Spleen (tissue), 11 donors: ENCODE data around the gene WDR54. TPM values are rescaled to one million over a fixed set of nuclear protein-coding genes. Genes with fewer than 3 reads are reported as not detected.
"Not testable (repeated sequence)": the region's sequence is repeated elsewhere in the genome, so short reads cannot be mapped to it uniquely, and the experiment has no call there.

Experiments
- DNase-seq: peaks from one replicate; pipeline ENCODE4 v3.0.0-alpha.2; 2020
- H3K27ac ChIP-seq, 8 donors: fragments of 200-600 bp; sonication (generic) in 7 of 8; 1 replicate in 4 of 8; 2 replicates in 4 of 8; pipeline versions ENCODE4 v1.5.0 to v1.8.0; 2016 to 2021; ENCODE audit warnings: inconsistent platforms in 4 of 8, mild to moderate bottlenecking in 4 of 8, moderate library complexity in 1 of 8
- H3K27me3 ChIP-seq, 7 donors: fragments of 200-600 bp; sonication (generic) in 6 of 7; replicated peaks in 1 of 7; 1 replicate in 4 of 7; 2 replicates in 3 of 7; pipeline versions ENCODE4 v1.5.0 to v1.8.0; 2016 to 2021; ENCODE audit warnings: inconsistent platforms in 3 of 7, mild to moderate bottlenecking in 1 of 7
- H3K36me3 ChIP-seq, 6 donors: fragments of 200-600 bp; sonication (generic) in 5 of 6; 1 replicate in 4 of 6; 2 replicates in 2 of 6; pipeline versions ENCODE4 v1.5.0 to v1.8.0; 2016 to 2021; ENCODE audit warnings: inconsistent platforms in 2 of 6
- H3K4me1 ChIP-seq, 6 donors: fragments of 200-600 bp; sonication (generic) in 5 of 6; 1 replicate in 3 of 6; 2 replicates in 3 of 6; pipeline versions ENCODE4 v1.5.0 to v1.8.0; 2016 to 2021; ENCODE audit warnings: inconsistent platforms in 3 of 6
- H3K4me3 ChIP-seq, 8 donors: fragments of 200-600 bp; sonication (generic) in 7 of 8; 1 replicate in 4 of 8; 2 replicates in 4 of 8; pipeline versions ENCODE4 v1.5.0 to v1.8.0; 2016 to 2021; ENCODE audit warnings: inconsistent platforms in 4 of 8, mild to moderate bottlenecking in 4 of 8, moderate library complexity in 2 of 8
- H3K9me3 ChIP-seq, 8 donors: fragments of 200-600 bp; sonication (generic) in 7 of 8; 1 replicate in 4 of 8; 2 replicates in 4 of 8; pipeline versions ENCODE4 v1.5.0 to v1.8.0; 2016 to 2021; ENCODE audit warnings: inconsistent platforms in 4 of 8
- CTCF ChIP-seq, 11 experiments: fragments of 200-600 bp in 7 of 11; fragments of 450-650 bp in 4 of 11; sonication (generic) in 4 of 11; IDR thresholded peaks in 8 of 11; conservative IDR thresholded peaks in 3 of 11; 1 replicate in 7 of 11; 2 replicates in 4 of 11; pipeline versions ENCODE4 v1.4.0 to v1.8.0; 2016 to 2021; ENCODE audit warnings: antibody characterized with exemption in 11 of 11, inconsistent platforms in 4 of 11, mild to moderate bottlenecking in 1 of 11
- POLR2A ChIP-seq, 3 donors: fragments of 450-650 bp; IDR thresholded peaks; one replicate each; pipeline ENCODE4 v1.5.1; 2017; ENCODE audit warnings: antibody characterized with exemption in 3 of 3, mild to moderate bottlenecking in 1 of 3
- POLR2AphosphoS5 ChIP-seq, 3 donors: sonication (generic); formaldehyde crosslinking; IDR thresholded peaks; one replicate each; pipeline ENCODE4 v1.5.1; 2017; ENCODE audit warnings: antibody characterized with exemption in 3 of 3
- WGBS, 5 donors: extraction: QIAGEN DNeasy Blood & Tissue Kit in 3 of 5; methylation state at CpG; one replicate each; pipeline versions ENCODE4 v1.1.5 to v1.1.7; 2013 to 2018; 5-methylcytosine and 5-hydroxymethylcytosine counted together
- intact Hi-C: fragments of 100-400 bp; cut with DNase I; formaldehyde crosslinking; loops from one replicate; pipeline ENCODE4 v1.15.0; 2023; ENCODE audit warnings: low total_unique reads
- polyA plus RNA-seq, 3 donors: library from polyadenylated mRNA; stranded (reverse); fragments of 200-250 nt; gene quantifications; one replicate each; pipeline ENCODE4 v1.2.1, GENCODE V29; 2013
- total RNA-seq, 7 donors: library from RNA; depleted of rRNA in 3 of 7; stranded (reverse); fragments of >200 nt in 3 of 7; fragmentation: NEBNext Ultra II Directional in 4 of 7; extraction: Animal tissue kit (Norgen Biotek cat#: 25700) in 4 of 7; gene quantifications; one replicate each; pipeline versions ENCODE4 v1.1.0 to v1.2.1, GENCODE V29; 2016 to 2021
- donor health status: healthy with polysubstance abuse.
- donor health status: DM: no; HTN: no; CAD: no; lungs with moderate emphysema.
- donor health status: DM: no; HTN: no; CAD: no.
- donor health status: Bipolar disorder and iron deficiency.
- donor health status: healthy.
- donor health status: DM: no; HTN: no; CAD: no.
- donor health status: DM: yes; HTN: yes; CAD: no.

The WDR54 gene
- total and polyA plus RNA-seq, 10 donors = 15.1 to 26.0 (median 21.0) TPM

- Histone ChIP-seq H3K9me3 (no peaks in the 10 kb centered on the region), H3K4me1 (peaks cover 13 to 65% (median 38%) of the 10 kb centered on the region in 6 donors), H3K27me3 (peaks cover 0 to 54% (median 24%) of the 10 kb centered on the region in 7 donors), H3K36me3 (no peaks in the 10 kb centered on the region), H3K27ac (no peak overlapping the region), H3K4me3 (peak overlapping the region; percentile 1 to 68 (median 42))
- DNase-seq = peak; percentile 74
- TF ChIP-seq POLR2AphosphoS5 (IDR thresholded peaks at IDR 0.05) = no peak
- no peak for TF ChIP-seq POLR2A (IDR thresholded peaks at IDR 0.05)
- no peak for TF ChIP-seq CTCF (IDR thresholded peaks at IDR 0.05 in 8 of 11, conservative IDR thresholded peaks at IDR 0.05 in 3 of 11)
- intact Hi-C loops = no loop called here
- WGBS, 5 donors = 35 to 49% (median 47%) methylated on average over 32 to 33 of the region's 33 CpGs
Measured at GRCh38 chr2:74441170-74441689, 19.7 kb downstream of the WDR54 start.

- DNase-seq = peak; percentile 80
- Histone ChIP-seq H3K27ac (peak within 1 kb of the TSS in 6 of 8 donors; percentile 42 to 74 (median 70)), H3K9me3 (no peaks in the 10 kb centered on the region), H3K27me3 (peaks cover 0 to 54% (median 24%) of the 10 kb centered on the region in 7 donors), H3K4me3 (peak within 1 kb of the TSS; percentile 37 to 68 (median 43)), H3K4me1 (peaks cover 13 to 58% (median 37%) of the 10 kb centered on the region in 6 donors), H3K36me3 (no peaks in the 10 kb centered on the region)
- TF ChIP-seq POLR2AphosphoS5 (IDR thresholded peaks at IDR 0.05) (no peak), CTCF (IDR thresholded peaks at IDR 0.05 in 8 of 11, conservative IDR thresholded peaks at IDR 0.05 in 3 of 11) (no peak), POLR2A (IDR thresholded peaks at IDR 0.05) (no peak)
- 15 to 25% (median 20%) methylated on average over 49 to 75 of the region's 75 CpGs for WGBS, 5 donors
- intact Hi-C loops = no loop called here
Measured at GRCh38 chr2:74441690-74442482, 20.4 kb downstream of the WDR54 start, which contains the start of gene RTKN. Gene RTKN, minus strand, starts transcription at chr2:74441937. Its CDS starts 121 bp downstream, at chr2:74441816.

- intact Hi-C loops, H3K9me3 ChIP-seq, H3K27ac ChIP-seq, H3K36me3 ChIP-seq: not testable (repeated sequence)
- WGBS, 5 donors = 93 to 96% (median 95%) methylated on average over 16 of the region's 16 CpGs
- DNase-seq = peak; percentile 29
- peaks cover 0 to 54% (median 24%) of the 10 kb centered on the region in 7 donors for H3K27me3 ChIP-seq
- peak overlapping the region in 1 of 8 donors; percentile 68 for H3K4me3 ChIP-seq
- H3K4me1 ChIP-seq = peaks cover 13 to 50% (median 34%) of the 10 kb centered on the region in 6 donors
Measured at GRCh38 chr2:74442483-74443297, 21.2 kb downstream of the WDR54 start.

GRCh38 chr2:74444498-74445318 lies 23.2 kb downstream of the WDR54 start:
- H3K4me3 ChIP-seq = no peak overlapping the region
- 18 to 33% (median 27%) methylated on average over 5 of the region's 5 CpGs for WGBS, 5 donors
- intact Hi-C loops = no loop called here
- DNase-seq = peak; percentile 43
- H3K9me3 ChIP-seq = no peaks in the 10 kb centered on the region
- H3K27me3 ChIP-seq = peaks cover 0 to 48% (median 24%) of the 10 kb centered on the region in 7 donors
- no peaks in the 10 kb centered on the region for H3K36me3 ChIP-seq
- TF ChIP-seq CTCF (IDR thresholded peaks at IDR 0.05 in 8 of 11, conservative IDR thresholded peaks at IDR 0.05 in 3 of 11) (no peak), POLR2A (IDR thresholded peaks at IDR 0.05) (no peak), POLR2AphosphoS5 (IDR thresholded peaks at IDR 0.05) (no peak)
- no peak overlapping the region for H3K27ac ChIP-seq
- peaks cover 13 to 37% (median 28%) of the 10 kb centered on the region in 6 donors for H3K4me1 ChIP-seq
